Spleen (tissue), 11 donors: ENCODE data around the gene HIVEP3. TPM values are rescaled to one million over a fixed set of nuclear protein-coding genes. Genes with fewer than 3 reads are reported as not detected.

Experiments
- DNase-seq: peaks from one replicate; pipeline ENCODE4 v3.0.0-alpha.2; 2020
- H3K27ac ChIP-seq, 8 donors: fragments of 200-600 bp; sonication (generic) in 7 of 8; 1 replicate in 4 of 8; 2 replicates in 4 of 8; pipeline versions ENCODE4 v1.5.0 to v1.8.0; 2016 to 2021; ENCODE audit warnings: inconsistent platforms in 4 of 8, mild to moderate bottlenecking in 4 of 8, moderate library complexity in 1 of 8
- H3K27me3 ChIP-seq, 7 donors: fragments of 200-600 bp; sonication (generic) in 6 of 7; replicated peaks in 1 of 7; 1 replicate in 4 of 7; 2 replicates in 3 of 7; pipeline versions ENCODE4 v1.5.0 to v1.8.0; 2016 to 2021; ENCODE audit warnings: inconsistent platforms in 3 of 7, mild to moderate bottlenecking in 1 of 7
- H3K36me3 ChIP-seq, 6 donors: fragments of 200-600 bp; sonication (generic) in 5 of 6; 1 replicate in 4 of 6; 2 replicates in 2 of 6; pipeline versions ENCODE4 v1.5.0 to v1.8.0; 2016 to 2021; ENCODE audit warnings: inconsistent platforms in 2 of 6
- H3K4me1 ChIP-seq, 6 donors: fragments of 200-600 bp; sonication (generic) in 5 of 6; 1 replicate in 3 of 6; 2 replicates in 3 of 6; pipeline versions ENCODE4 v1.5.0 to v1.8.0; 2016 to 2021; ENCODE audit warnings: inconsistent platforms in 3 of 6
- H3K4me3 ChIP-seq, 8 donors: fragments of 200-600 bp; sonication (generic) in 7 of 8; 1 replicate in 4 of 8; 2 replicates in 4 of 8; pipeline versions ENCODE4 v1.5.0 to v1.8.0; 2016 to 2021; ENCODE audit warnings: inconsistent platforms in 4 of 8, mild to moderate bottlenecking in 4 of 8, moderate library complexity in 2 of 8
- H3K9me3 ChIP-seq, 8 donors: fragments of 200-600 bp; sonication (generic) in 7 of 8; 1 replicate in 4 of 8; 2 replicates in 4 of 8; pipeline versions ENCODE4 v1.5.0 to v1.8.0; 2016 to 2021; ENCODE audit warnings: inconsistent platforms in 4 of 8
- POLR2A ChIP-seq, 3 donors: fragments of 450-650 bp; IDR thresholded peaks; one replicate each; pipeline ENCODE4 v1.5.1; 2017; ENCODE audit warnings: antibody characterized with exemption in 3 of 3, mild to moderate bottlenecking in 1 of 3
- POLR2AphosphoS5 ChIP-seq, 3 donors: sonication (generic); formaldehyde crosslinking; IDR thresholded peaks; one replicate each; pipeline ENCODE4 v1.5.1; 2017; ENCODE audit warnings: antibody characterized with exemption in 3 of 3
- WGBS, 5 donors: extraction: QIAGEN DNeasy Blood & Tissue Kit in 3 of 5; methylation state at CpG; one replicate each; pipeline versions ENCODE4 v1.1.5 to v1.1.7; 2013 to 2018; 5-methylcytosine and 5-hydroxymethylcytosine counted together
- intact Hi-C: fragments of 100-400 bp; cut with DNase I; formaldehyde crosslinking; loops from one replicate; pipeline ENCODE4 v1.15.0; 2023; ENCODE audit warnings: low total_unique reads
- polyA plus RNA-seq, 3 donors: library from polyadenylated mRNA; stranded (reverse); fragments of 200-250 nt; gene quantifications; one replicate each; pipeline ENCODE4 v1.2.1, GENCODE V29; 2013
- total RNA-seq, 7 donors: library from RNA; depleted of rRNA in 3 of 7; stranded (reverse); fragments of >200 nt in 3 of 7; fragmentation: NEBNext Ultra II Directional in 4 of 7; extraction: Animal tissue kit (Norgen Biotek cat#: 25700) in 4 of 7; gene quantifications; one replicate each; pipeline versions ENCODE4 v1.1.0 to v1.2.1, GENCODE V29; 2016 to 2021
- TF ChIP-seq, protein P1 (sequence below), 11 experiments: fragments of 200-600 bp in 7 of 11; fragments of 450-650 bp in 4 of 11; sonication (generic) in 4 of 11; IDR thresholded peaks in 8 of 11; conservative IDR thresholded peaks in 3 of 11; 1 replicate in 7 of 11; 2 replicates in 4 of 11; pipeline versions ENCODE4 v1.4.0 to v1.8.0; 2016 to 2021; ENCODE audit warnings: antibody characterized with exemption in 11 of 11, inconsistent platforms in 4 of 11, mild to moderate bottlenecking in 1 of 11
- donor health status: healthy with polysubstance abuse.
- donor health status: DM: no; HTN: no; CAD: no; lungs with moderate emphysema.
- donor health status: DM: no; HTN: no; CAD: no.
- donor health status: Bipolar disorder and iron deficiency.
- donor health status: healthy.
- donor health status: DM: no; HTN: no; CAD: no.
- donor health status: DM: yes; HTN: yes; CAD: no.

The HIVEP3 gene
- total and polyA plus RNA-seq, 10 donors, result 2.4 to 21.2 (median 8.2) TPM

- H3K4me3 ChIP-seq, result no peak overlapping the region
- intact Hi-C loops, result no loop called here
- TF ChIP-seq POLR2A (IDR thresholded peaks at IDR 0.05), result no peak
- TF ChIP-seq POLR2AphosphoS5 (IDR thresholded peaks at IDR 0.05), result no peak
- TF ChIP-seq, protein P1, sequence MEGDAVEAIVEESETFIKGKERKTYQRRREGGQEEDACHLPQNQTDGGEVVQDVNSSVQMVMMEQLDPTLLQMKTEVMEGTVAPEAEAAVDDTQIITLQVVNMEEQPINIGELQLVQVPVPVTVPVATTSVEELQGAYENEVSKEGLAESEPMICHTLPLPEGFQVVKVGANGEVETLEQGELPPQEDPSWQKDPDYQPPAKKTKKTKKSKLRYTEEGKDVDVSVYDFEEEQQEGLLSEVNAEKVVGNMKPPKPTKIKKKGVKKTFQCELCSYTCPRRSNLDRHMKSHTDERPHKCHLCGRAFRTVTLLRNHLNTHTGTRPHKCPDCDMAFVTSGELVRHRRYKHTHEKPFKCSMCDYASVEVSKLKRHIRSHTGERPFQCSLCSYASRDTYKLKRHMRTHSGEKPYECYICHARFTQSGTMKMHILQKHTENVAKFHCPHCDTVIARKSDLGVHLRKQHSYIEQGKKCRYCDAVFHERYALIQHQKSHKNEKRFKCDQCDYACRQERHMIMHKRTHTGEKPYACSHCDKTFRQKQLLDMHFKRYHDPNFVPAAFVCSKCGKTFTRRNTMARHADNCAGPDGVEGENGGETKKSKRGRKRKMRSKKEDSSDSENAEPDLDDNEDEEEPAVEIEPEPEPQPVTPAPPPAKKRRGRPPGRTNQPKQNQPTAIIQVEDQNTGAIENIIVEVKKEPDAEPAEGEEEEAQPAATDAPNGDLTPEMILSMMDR (IDR thresholded peaks at IDR 0.05 in 8 of 11, conservative IDR thresholded peaks at IDR 0.05 in 3 of 11), result no peak
- H3K9me3 ChIP-seq, result no peaks in the 10 kb centered on the region
- H3K36me3 ChIP-seq, result no peaks in the 10 kb centered on the region
- 58 to 84% (median 68%) methylated on average over 4 of the region's 4 CpGs for WGBS, 5 donors
- H3K27me3 ChIP-seq, result no peaks in the 10 kb centered on the region
- H3K27ac ChIP-seq, result no peak overlapping the region
- DNase-seq, result no peak
- peaks cover 2 to 39% (median 22%) of the 10 kb centered on the region in 6 donors for H3K4me1 ChIP-seq
Measured at GRCh38 chr1:41790351-41790750, 128.4 kb downstream of the HIVEP3 start.

GRCh38 chr1:41789661-41790330 is 128.9 kb downstream of the HIVEP3 start:
- no peaks in the 10 kb centered on the region for H3K36me3 ChIP-seq
- no peaks in the 10 kb centered on the region for H3K9me3 ChIP-seq
- DNase-seq, result no peak
- no peak overlapping the region for H3K4me3 ChIP-seq
- intact Hi-C loops, result no loop called here
- no peaks in the 10 kb centered on the region for H3K27me3 ChIP-seq
- TF ChIP-seq, protein P1 (IDR thresholded peaks at IDR 0.05 in 8 of 11, conservative IDR thresholded peaks at IDR 0.05 in 3 of 11), result no peak
- no peak for TF ChIP-seq POLR2AphosphoS5 (IDR thresholded peaks at IDR 0.05)
- H3K4me1 ChIP-seq, result peaks cover 2 to 42% (median 22%) of the 10 kb centered on the region in 6 donors
- 65 to 83% (median 68%) methylated on average over 3 of the region's 3 CpGs for WGBS, 5 donors
- H3K27ac ChIP-seq, result no peak overlapping the region

DNA sequence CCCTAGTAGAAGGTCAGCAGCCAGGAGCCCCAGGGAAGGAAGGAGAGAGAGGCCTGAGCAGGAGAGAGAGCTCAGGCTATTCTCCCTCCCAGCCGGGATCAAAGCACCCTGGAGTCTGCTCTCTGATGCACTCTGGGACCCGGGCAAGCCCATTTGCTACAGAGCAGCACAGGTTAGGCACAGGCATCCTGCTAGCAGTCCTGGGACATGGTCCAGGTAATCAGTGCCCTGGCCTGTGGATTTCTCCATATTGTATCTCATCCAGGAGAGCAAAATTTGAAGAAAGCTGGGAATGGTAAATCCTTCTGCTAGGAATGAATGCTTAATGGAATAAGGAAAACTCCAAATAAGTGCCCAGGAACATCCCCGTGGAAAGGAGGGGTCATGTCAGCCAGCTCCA is 130.3 kb downstream of the HIVEP3 start:
- 86 to 100% (median 90%) methylated on average over 1 to 3 of the region's 3 CpGs for WGBS, 5 donors
- Histone ChIP-seq H3K4me1 (peaks cover 2 to 47% (median 22%) of the 10 kb centered on the region in 6 donors), H3K27ac (no peak overlapping the region), H3K9me3 (no peaks in the 10 kb centered on the region), H3K27me3 (no peaks in the 10 kb centered on the region), H3K36me3 (no peaks in the 10 kb centered on the region), H3K4me3 (no peak overlapping the region)
- intact Hi-C loops, result no loop called here
- TF ChIP-seq POLR2A (IDR thresholded peaks at IDR 0.05) (no peak), POLR2AphosphoS5 (IDR thresholded peaks at IDR 0.05) (no peak)
- TF ChIP-seq, protein P1 (IDR thresholded peaks at IDR 0.05 in 8 of 11, conservative IDR thresholded peaks at IDR 0.05 in 3 of 11), result no peak
- DNase-seq, result no peak

- 64 to 84% (median 74%) methylated on average over 3 of the region's 3 CpGs for WGBS, 5 donors
- intact Hi-C loops, result no loop called here
Measured at GRCh38 chr1:41784531-41785274, 134.0 kb downstream of the HIVEP3 start.

More at GRCh38 chr1:41784531-41785274, 134.0 kb downstream of the HIVEP3 start:
- no peaks in the 10 kb centered on the region for H3K36me3 ChIP-seq
- H3K27me3 ChIP-seq, result no peaks in the 10 kb centered on the region
- no peak overlapping the region for H3K27ac ChIP-seq
- H3K4me1 ChIP-seq, result peaks cover 0 to 14% (median 4%) of the 10 kb centered on the region in 6 donors
- TF ChIP-seq, protein P1 (IDR thresholded peaks at IDR 0.05 in 8 of 11, conservative IDR thresholded peaks at IDR 0.05 in 3 of 11), result no peak
- TF ChIP-seq POLR2A (IDR thresholded peaks at IDR 0.05), result no peak
- TF ChIP-seq POLR2AphosphoS5 (IDR thresholded peaks at IDR 0.05), result no peak
- DNase-seq, result no peak
- no peak overlapping the region for H3K4me3 ChIP-seq
- H3K9me3 ChIP-seq, result no peaks in the 10 kb centered on the region
